IMR-90 (cell line): Measurements from ENCODE around the gene CLIC5. TPM values are rescaled to one million over a fixed set of nuclear protein-coding genes. Genes with fewer than 3 reads are reported as not detected.

Experiments used
- ATAC-seq: fragments of 200-7000 bp; cut with Tn5 transposase; 2 replicates; pipeline ENCODE4 v1.9.1; 2020; ENCODE audit warnings: low read depth, mild to moderate bottlenecking, moderate library complexity
- BruUV-seq: library from RNA; stranded (reverse); fragments of 400-500 nt; replicated peaks from 2 replicates; lab custom pipeline; 2021; lab: Mats Ljungman, UMichigan
- CTCF ChIA-PET: fragments of 300-600 bp; formaldehyde crosslinking; extraction: SDS; loops from one replicate; lab custom pipeline; 2021; ENCODE audit warnings: antibody characterized with exemption; lab: Yijun Ruan, JAX
- POLR2A ChIA-PET: fragments of 300-600 bp; sonication (Branson Sonifier 250); formaldehyde crosslinking; loops from one replicate; lab custom pipeline; 2022; ENCODE audit warnings: antibody characterized with exemption; ENCODE audit not compliant: unreplicated experiment; lab: Charles Lee
- DNase-seq: peaks from one replicate; pipeline ENCODE4 v3.0.0; 2013
- H2AFZ ChIP-seq: replicated peaks from 2 replicates; pipeline ENCODE3; 2013; ENCODE audit warnings: low read length, mild to moderate bottlenecking; ENCODE audit not compliant: poor library complexity
- H2AK5ac ChIP-seq: 2 replicates; pipeline ENCODE4 v1.6.1; 2013; ENCODE audit warnings: low read depth, low read length, inconsistent platforms
- H2AK9ac ChIP-seq: replicated peaks from 2 replicates; pipeline ENCODE3; 2013; ENCODE audit warnings: mild to moderate bottlenecking, low read depth, low read length, moderate library complexity; ENCODE audit not compliant: poor library complexity
- H2BK120ac ChIP-seq: 2 replicates; pipeline ENCODE4 v1.6.1; 2013; ENCODE audit warnings: low read depth, low read length, inconsistent platforms
- H2BK15ac ChIP-seq: 3 replicates; pipeline ENCODE4 v1.6.1; 2013; ENCODE audit warnings: low read depth, low read length, inconsistent platforms
- H2BK20ac ChIP-seq: 2 replicates; pipeline ENCODE4 v1.6.1; 2013; ENCODE audit warnings: low read depth, mild to moderate bottlenecking, inconsistent platforms, low read length, moderate library complexity
- H2BK5ac ChIP-seq: 2 replicates; pipeline ENCODE4 v1.6.1; 2013; ENCODE audit warnings: mild to moderate bottlenecking, low read depth, low read length, inconsistent platforms; ENCODE audit not compliant: poor library complexity, severe bottlenecking
- H3K14ac ChIP-seq: replicated peaks from 2 replicates; pipeline ENCODE4 v1.6.1; 2013; ENCODE audit warnings: low read depth, low read length, inconsistent platforms
- H3K18ac ChIP-seq: 2 replicates; pipeline ENCODE4 v1.6.1; 2013; ENCODE audit warnings: low read depth, low read length, control low read depth
- H3K23ac ChIP-seq: 2 replicates; pipeline ENCODE4 v1.6.1; 2013; ENCODE audit warnings: low read depth, low read length, inconsistent platforms
- H3K27ac ChIP-seq: 2 replicates; pipeline ENCODE4 v1.5.1; 2013; ENCODE audit warnings: mild to moderate bottlenecking, control low read depth, low read length; ENCODE audit not compliant: insufficient read depth
- H3K27me3 ChIP-seq: 2 replicates; pipeline ENCODE4 v1.6.1; 2013; ENCODE audit warnings: low read length; ENCODE audit not compliant: control insufficient read depth, insufficient read depth
- H3K36me3 ChIP-seq: 2 replicates; pipeline ENCODE4 v1.6.1; 2013; ENCODE audit warnings: low read length, mixed read lengths; ENCODE audit not compliant: control insufficient read depth, insufficient read depth
- H3K4ac ChIP-seq: 2 replicates; pipeline ENCODE4 v1.6.1; 2013; ENCODE audit warnings: low read depth, low read length, inconsistent platforms
- H3K4me1 ChIP-seq: 2 replicates; pipeline ENCODE4 v1.6.1; 2013; ENCODE audit warnings: low read length, mixed read lengths; ENCODE audit not compliant: control insufficient read depth, insufficient read depth
- H3K4me2 ChIP-seq: 2 replicates; pipeline ENCODE4 v1.6.1; 2013; ENCODE audit warnings: low read depth, mild to moderate bottlenecking, control low read depth, low read length, moderate library complexity
- H3K4me3 ChIP-seq: 2 replicates; pipeline ENCODE4 v1.5.1; 2013; ENCODE audit warnings: low read depth, mild to moderate bottlenecking, control low read depth, low read length, moderate library complexity; ENCODE audit not compliant: insufficient read depth
- H3K56ac ChIP-seq: 2 replicates; pipeline ENCODE4 v1.6.1; 2013; ENCODE audit warnings: low read length, inconsistent platforms; ENCODE audit not compliant: insufficient read depth; ENCODE audit errors: extremely low read depth
- H3K79me1 ChIP-seq, 2 experiments: 2 replicates each; pipeline ENCODE4 v1.6.1; 2013; ENCODE audit warnings: low read length in 2 of 2, inconsistent platforms in 1 of 2, low read depth in 1 of 2
- H3K9ac ChIP-seq: 2 replicates; pipeline ENCODE4 v1.6.1; 2013; ENCODE audit warnings: low read depth, low read length, control low read depth
- H3K9me1 ChIP-seq: 2 replicates; pipeline ENCODE4 v1.6.1; 2013; ENCODE audit warnings: low read length, inconsistent platforms; ENCODE audit not compliant: insufficient read depth
- H3K9me3 ChIP-seq: 2 replicates; pipeline ENCODE4 v1.6.1; 2013; ENCODE audit warnings: low read length; ENCODE audit not compliant: control insufficient read depth, insufficient read depth
- H4K20me1 ChIP-seq: 2 replicates; pipeline ENCODE4 v1.6.1; 2013; ENCODE audit warnings: low read length, inconsistent platforms; ENCODE audit not compliant: insufficient read depth
- H4K5ac ChIP-seq: 2 replicates; pipeline ENCODE4 v1.6.1; 2013; ENCODE audit warnings: mild to moderate bottlenecking, low read depth, low read length, control low read depth
- H4K8ac ChIP-seq, 2 experiments: 2 replicates each; pipeline ENCODE4 v1.6.1; 2013; ENCODE audit warnings: low read depth in 2 of 2, low read length in 2 of 2, control low read depth in 1 of 2, inconsistent platforms in 1 of 2
- H4K91ac ChIP-seq: 2 replicates; pipeline ENCODE4 v1.6.1; 2013; ENCODE audit warnings: low read depth, low read length, inconsistent platforms; ENCODE audit not compliant: insufficient read depth
- BHLHE40 ChIP-seq: fragments of 150-350 bp; IDR thresholded peaks from 2 replicates; pipeline ENCODE4 v1.6.1; 2016; ENCODE audit warnings: mild to moderate bottlenecking, low read depth, low read length
- CEBPB ChIP-seq: IDR thresholded peaks from 2 replicates; pipeline ENCODE4 v1.6.1; 2012; ENCODE audit warnings: low read depth, low read length, improper control_type of control experiment
- CHD1 ChIP-seq: IDR thresholded peaks from 2 replicates; pipeline ENCODE4 v1.6.1; 2012; ENCODE audit warnings: low read depth, low read length, improper control_type of control experiment
- FOS ChIP-seq: fragments of 150-350 bp; IDR thresholded peaks from 2 replicates; pipeline ENCODE4 v1.6.1; 2016; ENCODE audit warnings: low read depth, low read length
- MAFK ChIP-seq: IDR thresholded peaks from 2 replicates; pipeline ENCODE4 v1.6.1; 2012; ENCODE audit warnings: low read depth, low read length, improper control_type of control experiment
- MAZ ChIP-seq: IDR thresholded peaks from 2 replicates; pipeline ENCODE4 v1.6.1; 2012; ENCODE audit warnings: low read depth, mild to moderate bottlenecking, low read length, improper control_type of control experiment, moderate library complexity, borderline replicate concordance
- MXI1 ChIP-seq: IDR thresholded peaks from 2 replicates; pipeline ENCODE4 v1.6.1; 2012; ENCODE audit warnings: low read depth, mild to moderate bottlenecking, low read length, moderate library complexity, borderline replicate concordance
- NFE2L2 ChIP-seq: fragments of 150-350 bp; IDR thresholded peaks from 2 replicates; pipeline ENCODE4 v1.6.1; 2016; ENCODE audit warnings: low read depth, mild to moderate bottlenecking, low read length
- POLR2A ChIP-seq: IDR thresholded peaks from 2 replicates; pipeline ENCODE4 v1.6.1; 2012; ENCODE audit warnings: mild to moderate bottlenecking, low read depth, low read length
- RAD21 ChIP-seq: IDR thresholded peaks from 2 replicates; pipeline ENCODE4 v1.6.1; 2012; ENCODE audit warnings: low read length, improper control_type of control experiment
- RCOR1 ChIP-seq: IDR thresholded peaks from 2 replicates; pipeline ENCODE4 v1.6.1; 2012; ENCODE audit warnings: mild to moderate bottlenecking, low read length, improper control_type of control experiment; ENCODE audit not compliant: insufficient replicate concordance
- RFX5 ChIP-seq: IDR thresholded peaks from 2 replicates; pipeline ENCODE4 v1.8.0; 2012; ENCODE audit warnings: low read depth, mild to moderate bottlenecking, low read length, moderate library complexity
- SMC3 ChIP-seq: fragments of 150-350 bp; IDR thresholded peaks from 2 replicates; pipeline ENCODE4 v1.6.1; 2016; ENCODE audit warnings: low read depth, mild to moderate bottlenecking, antibody characterized with exemption, low read length, moderate library complexity
- WGBS, 2 experiments: methylation state at CpG; one replicate each; pipeline versions ENCODE4 v1.1.5 to v1.1.7; 2013; ENCODE audit warnings: missing lambda C conversion rate in 2 of 2; ENCODE audit not compliant: insufficient read length in 1 of 2; ENCODE audit errors: extremely low coverage in 2 of 2; 5-methylcytosine and 5-hydroxymethylcytosine counted together
- dilution Hi-C: fragments of 300-500 bp; cut with HindIII; formaldehyde crosslinking; loops from one replicate; pipeline ENCODE4 v1.14.3; 2018; ENCODE audit warnings: low sequenced_read_pairs; ENCODE audit not compliant: unreplicated experiment
- in situ Hi-C: fragments of 300-500 bp; cut with MboI; formaldehyde crosslinking; loops from 3 replicates; pipeline ENCODE4 v1.14.3; 2019; ENCODE audit warnings: low sequenced_read_pairs, inconsistent platforms, mixed read lengths
- intact Hi-C: fragments of 100-400 bp; cut with micrococcal nuclease; formaldehyde crosslinking; loops from 2 replicates; pipeline ENCODE4 v1.10.0; 2022
- polyA plus RNA-seq, 3 experiments: library from polyadenylated mRNA; depleted of rRNA; stranded (reverse); fragments of >200 nt; gene quantifications; 2 replicates each; pipeline ENCODE4 v1.2.3, GENCODE V29; 2012; ENCODE audit warnings: low replicate concordance in 1 of 3
- total RNA-seq: library from RNA; depleted of rRNA; stranded (reverse); fragments of >200 nt; gene quantifications from 2 replicates; pipeline ENCODE4 v1.2.3, GENCODE V29; 2012
- TF ChIP-seq, protein P1 (sequence below): fragments of 150-350 bp; IDR thresholded peaks from 2 replicates; pipeline ENCODE4 v1.6.1; 2016; ENCODE audit warnings: low read depth, mild to moderate bottlenecking, low read length, moderate library complexity, borderline replicate concordance
- TF ChIP-seq, protein P2 (sequence below): conservative IDR thresholded peaks from 2 replicates; pipeline ENCODE4 v1.5.1; 2012; ENCODE audit warnings: mild to moderate bottlenecking, low read depth, low read length, improper control_type of control experiment
- TF ChIP-seq, protein P3 (sequence below): fragments of 150-350 bp; IDR thresholded peaks from 2 replicates; pipeline ENCODE4 v1.6.1; 2017; ENCODE audit warnings: mild to moderate bottlenecking, antibody characterized with exemption, low read length, low read depth

Gene CLIC5
- total and polyA plus RNA-seq, 2 of the 4 experiments (the other 2 are of a cell fraction), result not detected

DNA sequence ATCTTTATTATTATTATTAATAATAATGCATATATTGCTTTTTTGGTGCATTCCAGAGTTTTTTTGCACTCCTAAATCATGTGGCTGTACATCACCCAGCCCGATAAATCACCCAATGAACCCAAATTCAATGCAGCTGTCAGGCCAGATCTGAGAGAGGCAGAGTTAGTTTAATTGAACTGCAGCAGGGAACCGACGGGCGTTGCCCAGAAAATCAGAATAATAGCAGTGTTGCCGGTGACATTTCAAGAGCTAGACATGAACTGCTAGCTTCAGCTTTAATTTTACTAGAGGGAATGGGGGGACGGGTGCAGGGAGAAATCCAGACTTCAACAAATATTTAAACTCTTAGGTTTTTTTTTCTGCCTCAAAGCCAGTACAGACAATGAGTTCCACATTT is 135.0 kb downstream of the CLIC5 start:
- DNase-seq (no peak), ATAC-seq (no peak)
- no peak overlapping the region for H3K27ac ChIP-seq
- peaks cover 11% of the 10 kb centered on the region for H3K27me3 ChIP-seq
- no peak overlapping the region for H3K4ac ChIP-seq
- H3K9me3 ChIP-seq, result no peaks in the 10 kb centered on the region
- H2AFZ ChIP-seq, result no peak overlapping the region
- no peaks in the 10 kb centered on the region for H3K9me1 ChIP-seq
- H4K91ac ChIP-seq, result no peak overlapping the region
- H3K18ac ChIP-seq, result no peak overlapping the region
- no peak overlapping the region for H3K56ac ChIP-seq
- no CpG with 5 or more reads among the region's 6 CpGs for WGBS, 2 experiments
- H4K5ac ChIP-seq, result no peak overlapping the region
- H2BK5ac ChIP-seq, result no peak overlapping the region
- ChIA-PET POLR2A (no interaction called here), CTCF (interaction anchor here (0.6 kb wide), 1 partner anchor 242 kb away, joined by 3 read pairs; no protein-coding TSS in a partner anchor)
- H2BK20ac ChIP-seq, result no peak overlapping the region
- no peak overlapping the region for H3K4me3 ChIP-seq
- intact Hi-C loops (no loop called here), dilution Hi-C loops (no loop called here), in situ Hi-C loops (no loop called here)
- no peak overlapping the region for H3K9ac ChIP-seq
- no peaks in the 10 kb centered on the region for H4K20me1 ChIP-seq
- no peaks in the 10 kb centered on the region for H3K36me3 ChIP-seq
- no peak overlapping the region for H3K14ac ChIP-seq
- H3K4me2 ChIP-seq, result no peak overlapping the region
- H3K23ac ChIP-seq, result no peak overlapping the region
- H3K4me1 ChIP-seq, result no peaks in the 10 kb centered on the region
- H2AK5ac ChIP-seq, result no peak overlapping the region
- TF ChIP-seq NFE2L2 (no peak), RFX5 (no peak), RCOR1 (no peak), MXI1 (no peak), MAZ (no peak), RAD21 (no peak), CEBPB (no peak), FOS (no peak), BHLHE40 (no peak), MAFK (no peak), SMC3 (no peak), CHD1 (no peak), POLR2A (no peak)
- TF ChIP-seq, protein P1, sequence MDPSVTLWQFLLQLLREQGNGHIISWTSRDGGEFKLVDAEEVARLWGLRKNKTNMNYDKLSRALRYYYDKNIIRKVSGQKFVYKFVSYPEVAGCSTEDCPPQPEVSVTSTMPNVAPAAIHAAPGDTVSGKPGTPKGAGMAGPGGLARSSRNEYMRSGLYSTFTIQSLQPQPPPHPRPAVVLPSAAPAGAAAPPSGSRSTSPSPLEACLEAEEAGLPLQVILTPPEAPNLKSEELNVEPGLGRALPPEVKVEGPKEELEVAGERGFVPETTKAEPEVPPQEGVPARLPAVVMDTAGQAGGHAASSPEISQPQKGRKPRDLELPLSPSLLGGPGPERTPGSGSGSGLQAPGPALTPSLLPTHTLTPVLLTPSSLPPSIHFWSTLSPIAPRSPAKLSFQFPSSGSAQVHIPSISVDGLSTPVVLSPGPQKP, result no peak
- TF ChIP-seq, protein P2, sequence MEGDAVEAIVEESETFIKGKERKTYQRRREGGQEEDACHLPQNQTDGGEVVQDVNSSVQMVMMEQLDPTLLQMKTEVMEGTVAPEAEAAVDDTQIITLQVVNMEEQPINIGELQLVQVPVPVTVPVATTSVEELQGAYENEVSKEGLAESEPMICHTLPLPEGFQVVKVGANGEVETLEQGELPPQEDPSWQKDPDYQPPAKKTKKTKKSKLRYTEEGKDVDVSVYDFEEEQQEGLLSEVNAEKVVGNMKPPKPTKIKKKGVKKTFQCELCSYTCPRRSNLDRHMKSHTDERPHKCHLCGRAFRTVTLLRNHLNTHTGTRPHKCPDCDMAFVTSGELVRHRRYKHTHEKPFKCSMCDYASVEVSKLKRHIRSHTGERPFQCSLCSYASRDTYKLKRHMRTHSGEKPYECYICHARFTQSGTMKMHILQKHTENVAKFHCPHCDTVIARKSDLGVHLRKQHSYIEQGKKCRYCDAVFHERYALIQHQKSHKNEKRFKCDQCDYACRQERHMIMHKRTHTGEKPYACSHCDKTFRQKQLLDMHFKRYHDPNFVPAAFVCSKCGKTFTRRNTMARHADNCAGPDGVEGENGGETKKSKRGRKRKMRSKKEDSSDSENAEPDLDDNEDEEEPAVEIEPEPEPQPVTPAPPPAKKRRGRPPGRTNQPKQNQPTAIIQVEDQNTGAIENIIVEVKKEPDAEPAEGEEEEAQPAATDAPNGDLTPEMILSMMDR, result no peak
- TF ChIP-seq, protein P3, sequence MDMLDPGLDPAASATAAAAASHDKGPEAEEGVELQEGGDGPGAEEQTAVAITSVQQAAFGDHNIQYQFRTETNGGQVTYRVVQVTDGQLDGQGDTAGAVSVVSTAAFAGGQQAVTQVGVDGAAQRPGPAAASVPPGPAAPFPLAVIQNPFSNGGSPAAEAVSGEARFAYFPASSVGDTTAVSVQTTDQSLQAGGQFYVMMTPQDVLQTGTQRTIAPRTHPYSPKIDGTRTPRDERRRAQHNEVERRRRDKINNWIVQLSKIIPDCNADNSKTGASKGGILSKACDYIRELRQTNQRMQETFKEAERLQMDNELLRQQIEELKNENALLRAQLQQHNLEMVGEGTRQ, result no peak
- no peak overlapping the region for H2BK15ac ChIP-seq
- no peak overlapping the region for H2BK120ac ChIP-seq
- BruUV-seq, result no TSS peak
- no peak overlapping the region for H4K8ac ChIP-seq
- no peak overlapping the region for H2AK9ac ChIP-seq
- H3K79me1 ChIP-seq, result no peaks in the 10 kb centered on the region
